Left lung (tissue), 10 donors: ENCODE measurements around the gene SH3D21. TPM values are rescaled to one million over a fixed set of nuclear protein-coding genes. Genes with fewer than 3 reads are reported as not detected.

Experiments used
- ATAC-seq: fragments of 200-7000 bp; cut with Tn5 transposase; one replicate; pipeline ENCODE4 v1.9.1; 2020; ENCODE audit warnings: moderate library complexity
- DNase-seq, 4 donors: peaks; one replicate each; pipeline ENCODE4 v3.0.0-alpha.2; 2013 to 2020
- H3K27ac ChIP-seq, 2 donors: fragments of 200-600 bp; sonication (generic) in 1 of 2; one replicate each; pipeline versions ENCODE4 v1.5.0 to v1.8.0; 2020 to 2021
- H3K27me3 ChIP-seq, 2 donors: fragments of 200-600 bp; sonication (generic) in 1 of 2; one replicate each; pipeline versions ENCODE4 v1.5.0 to v1.8.0; 2020 to 2021
- H3K36me3 ChIP-seq, 2 donors: fragments of 200-600 bp; sonication (generic) in 1 of 2; one replicate each; pipeline versions ENCODE4 v1.5.0 to v1.8.0; 2020 to 2021
- H3K4me1 ChIP-seq, 2 donors: fragments of 200-600 bp; one replicate each; pipeline ENCODE4 v1.8.0; 2021
- H3K4me3 ChIP-seq, 2 donors: fragments of 200-600 bp; sonication (generic) in 1 of 2; one replicate each; pipeline versions ENCODE4 v1.5.0 to v1.8.0; 2020 to 2021; ENCODE audit warnings: mild to moderate bottlenecking in 1 of 2
- H3K9me3 ChIP-seq, 2 donors: fragments of 200-600 bp; sonication (generic) in 1 of 2; one replicate each; pipeline versions ENCODE4 v1.5.0 to v1.8.0; 2020 to 2021
- CTCF ChIP-seq, 2 donors: fragments of 200-600 bp; sonication (generic) in 1 of 2; IDR thresholded peaks; one replicate each; pipeline versions ENCODE4 v1.5.0 to v1.8.0; 2021; ENCODE audit warnings: antibody characterized with exemption in 2 of 2
- intact Hi-C, 2 donors: fragments of 100-400 bp; cut with DNase I; formaldehyde crosslinking; loops; one replicate each; pipeline versions ENCODE4 v1.11.2 to v1.14.2; 2022
- polyA plus RNA-seq, 6 donors: library from polyadenylated mRNA; unstranded; fragments of 120-200 nt; gene quantifications; one replicate each; pipeline ENCODE4 v1.2.1, GENCODE V29; 2013; ENCODE audit not compliant: insufficient read length in 6 of 6
- total RNA-seq, 2 donors: library from RNA; stranded (reverse); fragmentation: NEBNext Ultra II Directional; extraction: Animal tissue kit (Norgen Biotek cat#: 25700); gene quantifications; one replicate each; pipeline ENCODE4 v1.2.1, GENCODE V29; 2021
- donor health status: DM: no; HTN: yes; CAD: no.
- donor health status: DM: no; HTN: no; CAD: no.

Gene SH3D21
- total and polyA plus RNA-seq, 8 donors = 7.1 to 27.3 (median 18.4) TPM

GRCh38 chr1:36268981-36269380 is 37.2 kb upstream of the SH3D21 start:
- ATAC-seq (no peak), DNase-seq (no peak)
- Histone ChIP-seq H3K9me3 (no peaks in the 10 kb centered on the region), H3K36me3 (peaks cover 0 to 45% of the 10 kb centered on the region in 2 donors), H3K27ac (no peak overlapping the region), H3K27me3 (no peaks in the 10 kb centered on the region), H3K4me1 (peaks cover 0 to 17% of the 10 kb centered on the region in 2 donors), H3K4me3 (no peak overlapping the region)
- intact Hi-C loops = no loop called here
- TF ChIP-seq CTCF (IDR thresholded peaks at IDR 0.05) = no peak

GRCh38 chr1:36269408-36269838 is 36.7 kb upstream of the SH3D21 start:
- TF ChIP-seq CTCF (IDR thresholded peaks at IDR 0.05) = no peak
- DNase-seq (peak in 1 of 4 donors; percentile 28), ATAC-seq (peak; percentile 74)
- H3K36me3 ChIP-seq = peaks cover 0 to 47% of the 10 kb centered on the region in 2 donors
- peaks cover 0 to 17% of the 10 kb centered on the region in 2 donors for H3K4me1 ChIP-seq
- H3K4me3 ChIP-seq = no peak overlapping the region
- intact Hi-C loops = no loop called here
- H3K27me3 ChIP-seq = no peaks in the 10 kb centered on the region
- H3K9me3 ChIP-seq = no peaks in the 10 kb centered on the region
- no peak overlapping the region for H3K27ac ChIP-seq

- no peaks in the 10 kb centered on the region for H3K27me3 ChIP-seq
- peaks cover 0 to 8% of the 10 kb centered on the region in 2 donors for H3K4me1 ChIP-seq
- intact Hi-C loops = no loop called here
- DNase-seq (no peak), ATAC-seq (no peak)
- peaks cover 0 to 56% of the 10 kb centered on the region in 2 donors for H3K36me3 ChIP-seq
- no peak overlapping the region for H3K27ac ChIP-seq
- H3K4me3 ChIP-seq = no peak overlapping the region
- no peaks in the 10 kb centered on the region for H3K9me3 ChIP-seq
- no peak for TF ChIP-seq CTCF (IDR thresholded peaks at IDR 0.05)
Measured at GRCh38 chr1:36273024-36273423, 33.1 kb upstream of the SH3D21 start.

GRCh38 chr1:36274201-36274600 is 32.0 kb upstream of the SH3D21 start:
- ATAC-seq = no peak
- H3K27ac ChIP-seq = no peak overlapping the region
- peaks cover 0 to 13% of the 10 kb centered on the region in 2 donors for H3K4me1 ChIP-seq
- TF ChIP-seq CTCF (IDR thresholded peaks at IDR 0.05) = no peak
- peaks cover 0 to 48% of the 10 kb centered on the region in 2 donors for H3K36me3 ChIP-seq
- no peak for DNase-seq
- intact Hi-C loops = no loop called here
- no peak overlapping the region for H3K4me3 ChIP-seq
- no peaks in the 10 kb centered on the region for H3K27me3 ChIP-seq
- no peaks in the 10 kb centered on the region for H3K9me3 ChIP-seq

GRCh38 chr1:36276688-36277087 is 29.5 kb upstream of the SH3D21 start:
- peaks cover 0 to 34% of the 10 kb centered on the region in 2 donors for H3K36me3 ChIP-seq
- no peak overlapping the region for H3K4me3 ChIP-seq
- H3K27me3 ChIP-seq = no peaks in the 10 kb centered on the region
- intact Hi-C loops = no loop called here
- no peak for ATAC-seq
- no peak for TF ChIP-seq CTCF (IDR thresholded peaks at IDR 0.05)
- peaks cover 0 to 19% of the 10 kb centered on the region in 2 donors for H3K4me1 ChIP-seq
- no peak for DNase-seq
- H3K9me3 ChIP-seq = no peaks in the 10 kb centered on the region
- H3K27ac ChIP-seq = no peak overlapping the region
